GM18502 (cell line): ENCODE data around the gene SLAMF7.
"Not testable (repeated sequence)": the region's sequence is repeated elsewhere in the genome, so short reads cannot be mapped to it uniquely, and the experiment has no call there.

ENCODE experiments used
- ATAC-seq: cut with Tn5 transposase; IDR thresholded peaks from one replicate; pipeline ENCODE4 v1.9.1; 2021; ENCODE audit warnings: mild to moderate bottlenecking; ENCODE audit not compliant: unreplicated experiment, poor library complexity

Gene SLAMF7

GRCh38 chr1:160739098-160739511 lies at the start of gene SLAMF7:
Gene SLAMF7, plus strand, starts transcription at chr1:160739247. Its CDS starts 55 bp downstream, at chr1:160739302.
- peak; percentile 60 for ATAC-seq

GRCh38 chr1:160692390-160692789 lies 46.7 kb upstream of the SLAMF7 start:
- ATAC-seq = not testable (repeated sequence)

GRCh38 chr1:160702100-160702499 lies 36.9 kb upstream of the SLAMF7 start:
- ATAC-seq = no peak

- ATAC-seq = no peak
Observed at GRCh38 chr1:160704250-160704649, 34.8 kb upstream of the SLAMF7 start.

- ATAC-seq = not testable (repeated sequence)
Observed at GRCh38 chr1:160705212-160705621, 33.8 kb upstream of the SLAMF7 start.

GRCh38 chr1:160705742-160706141 lies 33.3 kb upstream of the SLAMF7 start:
- no peak for ATAC-seq

GRCh38 chr1:160706526-160707235 lies 32.4 kb upstream of the SLAMF7 start:
- ATAC-seq = no peak

- no peak for ATAC-seq
Observed at GRCh38 chr1:160707236-160708064, 31.6 kb upstream of the SLAMF7 start.

- ATAC-seq = no peak
Observed at GRCh38 chr1:160708118-160708517, 30.9 kb upstream of the SLAMF7 start.

GRCh38 chr1:160708801-160709200 lies 30.2 kb upstream of the SLAMF7 start:
- ATAC-seq = no peak

- no peak for ATAC-seq
Observed at GRCh38 chr1:160709715-160710114, 29.3 kb upstream of the SLAMF7 start.

GRCh38 chr1:160710517-160711252 lies 28.4 kb upstream of the SLAMF7 start:
- ATAC-seq = no peak

GRCh38 chr1:160711276-160711601 lies 27.8 kb upstream of the SLAMF7 start:
- ATAC-seq = no peak

- peak; percentile 43 for ATAC-seq
Observed at GRCh38 chr1:160711602-160712311, 27.3 kb upstream of the SLAMF7 start, which contains the start of gene CD48. Gene CD48, minus strand, starts transcription at chr1:160711822. Its CDS starts 59 bp downstream, at chr1:160711763.

GRCh38 chr1:160712525-160713080 lies 26.4 kb upstream of the SLAMF7 start:
- ATAC-seq = not testable (repeated sequence)

GRCh38 chr1:160713161-160713560 lies 25.9 kb upstream of the SLAMF7 start:
- ATAC-seq = no peak

- ATAC-seq = not testable (repeated sequence)
Observed at GRCh38 chr1:160714034-160714648, 24.9 kb upstream of the SLAMF7 start.

- no peak for ATAC-seq
Observed at GRCh38 chr1:160716013-160716412, 23.0 kb upstream of the SLAMF7 start.

GRCh38 chr1:160717306-160717705 lies 21.7 kb upstream of the SLAMF7 start:
- no peak for ATAC-seq
